GM19468 (cell line): Measurements from ENCODE around the gene ZMYND15.

ENCODE experiments used
- ATAC-seq: cut with Tn5 transposase; IDR thresholded peaks from one replicate; pipeline ENCODE4 v1.9.1; 2021; ENCODE audit warnings: mild to moderate bottlenecking, moderate library complexity, moderate number of reproducible peaks; ENCODE audit not compliant: unreplicated experiment; ENCODE audit errors: extremely low read depth

ZMYND15 gene

DNA sequence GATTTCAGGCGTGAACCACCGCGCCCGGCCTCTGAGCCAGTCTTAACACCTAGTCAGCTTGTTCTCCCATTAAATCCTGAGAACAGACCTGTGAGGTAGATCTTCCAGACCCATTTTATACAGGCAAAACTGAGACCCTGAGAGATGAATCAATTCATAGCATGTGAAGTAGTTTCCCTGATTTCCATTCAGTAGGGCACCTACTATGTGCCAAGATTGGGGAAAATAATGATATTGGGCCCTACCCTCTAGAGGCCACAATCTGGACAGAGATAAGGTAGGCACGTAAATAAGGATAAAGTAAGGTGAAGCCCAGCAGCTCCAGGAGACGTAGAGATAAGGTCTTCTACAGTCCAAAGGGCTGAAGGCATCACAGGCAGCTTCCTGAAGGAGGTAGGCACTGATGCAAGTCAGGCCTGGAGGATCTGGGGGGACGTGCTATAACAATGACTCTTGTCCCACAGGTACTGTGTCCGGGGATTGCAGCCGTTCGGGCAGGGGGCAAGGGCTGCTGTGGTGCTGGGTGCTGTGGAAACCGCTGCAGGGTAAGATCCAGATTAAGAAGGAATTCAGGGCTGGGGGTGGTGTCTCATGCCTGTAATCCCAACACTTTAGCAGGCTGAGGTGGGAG lies 40.8 kb downstream of the ZMYND15 start:
- ATAC-seq, result no peak

DNA sequence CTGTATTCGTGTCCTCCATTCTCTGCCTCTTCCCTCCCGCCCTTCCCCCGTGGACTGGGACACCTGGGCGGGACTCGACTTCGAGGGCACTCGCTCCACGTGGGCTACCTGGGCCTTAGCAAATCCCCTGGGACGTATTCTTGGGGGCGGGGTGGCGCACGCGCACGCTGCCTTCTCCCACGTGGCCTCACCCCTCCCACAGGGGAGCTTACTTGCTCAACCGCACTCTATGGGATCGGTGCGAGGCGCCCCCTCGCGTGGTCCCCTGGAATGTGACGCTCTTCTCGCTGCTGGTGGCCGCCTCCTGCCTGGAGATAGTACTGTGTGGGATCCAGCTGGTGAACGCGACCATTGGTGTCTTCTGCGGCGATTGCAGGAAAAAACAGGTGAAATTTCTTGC lies 43.0 kb downstream of the ZMYND15 start:
- ATAC-seq, result no peak

DNA sequence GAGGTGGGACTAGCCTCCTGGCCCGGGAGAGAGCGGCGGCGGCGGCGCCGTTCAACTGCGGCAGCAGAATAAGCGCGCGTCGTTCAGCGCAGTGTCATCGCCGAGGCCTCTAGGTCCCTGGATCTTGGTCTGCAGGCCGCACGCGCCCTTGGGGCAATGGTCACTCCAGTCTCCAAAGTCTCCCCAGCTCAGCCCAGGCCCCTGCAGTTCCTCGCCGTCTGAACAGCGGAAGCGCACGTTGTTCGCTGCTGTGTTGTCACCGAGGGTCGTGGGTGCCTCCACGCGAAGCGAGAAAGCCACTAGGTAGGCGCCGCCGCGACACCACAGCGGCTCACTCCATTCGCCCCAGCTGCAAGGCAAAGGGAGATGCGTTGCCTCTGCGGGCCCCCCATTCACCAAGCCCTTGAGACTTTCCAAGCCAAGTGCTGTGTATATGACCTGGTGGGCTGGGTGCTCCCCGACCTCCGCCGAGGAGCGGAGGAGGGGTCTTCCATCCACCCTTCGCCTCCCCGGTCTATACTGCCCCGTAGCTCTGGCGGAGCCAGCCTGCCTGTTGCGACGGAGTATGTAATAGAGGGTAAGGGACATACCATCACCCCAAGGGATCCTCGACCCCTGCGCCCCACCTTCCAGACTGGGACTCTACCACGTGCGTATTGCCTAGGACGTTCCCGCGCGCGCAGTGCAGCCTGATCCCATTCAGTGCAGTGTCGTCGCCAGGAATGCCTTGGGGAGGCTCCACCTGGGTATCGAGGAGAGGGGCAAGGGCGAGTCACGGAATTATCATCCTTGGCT lies 45.9 kb downstream of the ZMYND15 start:
- ATAC-seq, result no peak

- ATAC-seq, result no peak
Measured at GRCh38 chr17:4786106-4786511, 46.5 kb downstream of the ZMYND15 start, which contains the start of gene VMO1. Gene VMO1, minus strand, starts transcription at chr17:4786364. Its CDS starts 12 bp downstream, at chr17:4786352.

GRCh38 chr17:4786516-4786915 lies 46.9 kb downstream of the ZMYND15 start:
- ATAC-seq, result no peak

DNA sequence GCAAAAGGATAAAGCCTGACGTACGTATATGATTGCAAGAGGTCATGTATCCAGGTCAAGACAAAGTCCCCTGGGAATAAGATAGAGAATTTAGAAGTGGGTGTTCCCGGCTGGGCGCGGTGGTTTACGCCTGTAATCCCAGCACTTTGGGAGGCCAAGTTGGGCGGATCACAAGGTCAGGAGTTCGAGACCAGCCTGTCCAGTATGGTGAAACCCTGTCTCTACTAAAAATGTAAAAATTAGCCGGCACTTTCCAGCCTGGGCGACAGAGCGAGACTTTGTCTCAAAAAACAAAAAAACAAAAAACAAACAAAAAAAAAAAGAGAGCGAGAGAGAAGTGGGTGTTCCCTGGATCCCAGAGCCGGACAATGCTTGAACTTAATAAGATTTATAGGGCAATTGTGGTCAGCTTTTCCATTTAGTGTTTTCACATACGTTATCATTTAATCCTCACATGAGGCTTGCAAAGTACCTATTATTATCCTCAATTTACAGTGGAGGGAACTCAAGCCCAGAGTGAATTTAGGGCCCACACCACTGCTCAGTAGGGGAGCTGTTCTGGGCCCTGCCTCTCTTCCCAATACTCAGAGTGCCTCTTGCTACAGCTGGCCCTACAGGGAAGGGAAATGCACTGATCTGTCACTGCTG lies 48.6 kb downstream of the ZMYND15 start:
- no peak for ATAC-seq

DNA sequence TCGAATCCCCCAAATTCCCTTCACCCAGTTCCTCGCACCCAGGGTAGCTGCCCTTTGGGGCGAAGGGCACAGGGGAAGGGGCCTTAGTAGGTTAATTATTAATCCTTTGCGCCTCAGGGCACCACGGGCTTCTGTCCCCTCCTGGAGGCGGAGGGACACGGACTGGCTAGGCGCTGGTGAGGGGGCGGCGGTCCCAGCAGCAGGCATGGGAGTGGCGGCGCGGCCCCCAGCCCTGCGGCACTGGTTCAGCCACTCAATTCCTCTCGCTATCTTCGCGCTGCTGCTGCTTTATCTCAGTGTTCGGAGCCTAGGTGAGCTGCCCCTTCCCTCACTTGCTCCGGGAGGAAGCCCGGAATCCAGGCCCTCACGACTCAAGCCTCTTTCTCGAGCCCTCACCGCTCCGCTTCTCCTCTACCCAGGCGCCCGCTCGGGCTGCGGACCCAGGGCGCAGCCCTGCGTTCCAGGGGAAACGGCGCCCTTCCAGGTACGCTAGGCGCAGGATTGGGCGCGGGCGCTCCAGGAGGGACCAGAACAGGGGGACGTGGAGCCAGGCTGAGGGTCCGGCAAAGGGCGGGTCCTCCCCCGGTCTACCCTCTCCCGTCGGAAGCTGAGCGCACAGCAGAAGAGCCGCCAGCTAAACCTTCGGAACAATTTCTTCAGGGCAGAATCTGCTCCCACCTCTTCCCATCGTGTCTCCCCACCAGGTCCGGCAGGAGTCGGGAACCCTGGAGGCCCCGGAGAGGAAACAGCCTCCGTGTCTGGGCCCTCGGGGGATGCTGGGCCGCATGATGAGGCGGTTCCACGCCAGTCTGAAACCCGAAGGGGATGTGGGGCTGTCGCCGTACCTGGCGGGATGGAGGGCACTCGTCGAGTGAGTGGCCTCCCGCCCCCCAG lies 49.4 kb downstream of the ZMYND15 start, which contains the start of gene GLTPD2:
TSS of gene GLTPD2 (plus strand) at position 158 of the 894 bp plus-strand sequence. CDS start at position 206, 48 bp downstream.
- ATAC-seq, result no peak

DNA sequence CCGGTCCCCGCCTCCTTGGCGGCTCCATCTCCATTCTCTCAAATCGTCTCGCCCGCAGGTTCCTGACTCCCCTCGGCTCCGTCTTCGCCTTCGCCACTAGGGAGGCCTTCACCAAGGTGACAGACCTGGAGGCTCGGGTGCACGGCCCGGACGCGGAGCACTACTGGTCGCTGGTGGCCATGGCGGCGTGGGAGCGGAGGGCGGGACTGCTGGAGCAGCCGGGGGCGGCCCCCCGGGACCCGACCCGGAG lies 50.0 kb downstream of the ZMYND15 start:
- no peak for ATAC-seq

DNA sequence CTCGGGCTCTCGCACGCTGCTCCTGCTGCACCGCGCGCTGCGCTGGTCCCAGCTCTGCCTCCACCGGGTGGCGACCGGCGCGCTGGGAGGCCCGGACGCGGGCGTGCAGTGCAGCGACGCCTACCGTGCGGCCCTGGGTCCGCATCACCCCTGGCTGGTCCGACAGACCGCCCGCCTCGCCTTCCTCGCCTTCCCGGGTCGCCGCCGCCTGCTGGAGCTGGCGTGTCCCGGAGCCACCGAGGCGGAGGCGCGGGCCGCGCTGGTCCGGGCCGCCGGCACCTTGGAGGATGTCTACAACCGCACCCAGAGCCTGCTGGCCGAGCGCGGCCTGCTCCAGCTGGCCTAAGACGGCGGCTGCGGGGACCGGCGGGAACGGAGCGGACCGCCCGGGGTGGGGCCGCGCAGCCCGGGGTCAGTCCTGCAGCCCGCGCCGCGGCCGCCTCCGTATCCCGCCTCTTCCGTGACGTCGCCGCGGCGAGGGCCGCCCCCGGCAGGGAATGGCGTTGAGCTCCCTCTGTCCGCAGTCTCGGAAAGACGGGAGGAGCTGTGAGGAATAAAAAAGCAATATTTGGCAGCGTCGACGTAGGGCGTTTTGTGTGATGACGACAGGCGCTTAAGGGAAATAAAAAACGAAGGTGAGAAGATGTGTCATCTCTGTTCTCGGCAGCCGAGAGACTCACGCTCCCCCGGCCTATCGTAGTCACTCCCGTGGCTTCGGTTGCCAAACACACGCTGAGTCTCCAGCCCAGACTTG lies 50.5 kb downstream of the ZMYND15 start:
- ATAC-seq, result peak; percentile 68

DNA sequence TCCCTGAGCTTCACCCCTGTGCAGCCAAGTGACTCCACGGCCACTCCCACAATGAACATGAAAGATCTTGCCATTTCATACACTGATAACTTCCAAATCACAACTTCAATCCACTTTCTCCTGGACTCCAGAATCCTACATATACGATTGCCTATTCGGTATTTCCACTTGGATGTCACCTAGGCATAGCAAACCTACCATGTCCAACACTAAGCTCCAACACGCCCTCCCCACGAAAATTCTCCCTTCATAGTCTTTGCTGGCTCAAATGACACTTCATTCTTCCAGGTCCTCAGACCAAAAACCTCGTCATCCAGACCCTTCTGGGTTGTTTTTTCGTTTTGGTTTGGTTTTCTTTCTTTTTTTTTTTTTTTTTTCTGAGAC lies 51.1 kb downstream of the ZMYND15 start:
- ATAC-seq, result no peak

GRCh38 chr17:4795168-4795567 lies 55.5 kb downstream of the ZMYND15 start:
- ATAC-seq, result no peak
